ENCODE data around the gene ZNF672.
"Not testable (repeated sequence)": the region's sequence is repeated elsewhere in the genome, so short reads cannot be mapped to it uniquely, and the experiment has no call there.

ZNF672 gene

GRCh38 chr1:248837781-248838356, at the start of gene ZNF672:
Gene ZNF672 (plus strand): TSS chr1:248838224. CDS start chr1:248847275, 9,051 bp downstream.
- DNase-seq: peak; percentile 74 to 89 (median 80)

DNA sequence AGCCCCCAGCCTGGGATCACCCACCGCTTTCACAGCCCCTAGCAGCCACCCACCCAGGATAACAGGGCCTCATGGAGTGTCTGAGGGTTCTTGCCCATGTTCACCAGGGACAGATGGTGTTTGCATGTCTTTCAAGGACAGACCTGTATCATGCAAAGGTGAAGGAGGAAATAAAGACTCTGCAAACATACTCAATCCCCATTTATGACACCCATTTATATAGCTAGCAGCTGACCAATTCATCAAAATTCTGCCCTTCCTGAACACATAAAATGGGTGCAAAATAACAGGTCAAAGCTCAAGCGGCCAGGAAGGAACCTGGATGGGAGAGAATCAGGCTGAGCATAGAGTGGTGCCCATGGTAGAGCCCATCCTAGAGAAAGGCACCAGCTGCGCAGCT, 49.7 kb upstream of the ZNF672 start:
- no peak for DNase-seq

GRCh38 chr1:248789337-248789736, 48.7 kb upstream of the ZNF672 start:
- not testable (repeated sequence) for DNase-seq

DNA sequence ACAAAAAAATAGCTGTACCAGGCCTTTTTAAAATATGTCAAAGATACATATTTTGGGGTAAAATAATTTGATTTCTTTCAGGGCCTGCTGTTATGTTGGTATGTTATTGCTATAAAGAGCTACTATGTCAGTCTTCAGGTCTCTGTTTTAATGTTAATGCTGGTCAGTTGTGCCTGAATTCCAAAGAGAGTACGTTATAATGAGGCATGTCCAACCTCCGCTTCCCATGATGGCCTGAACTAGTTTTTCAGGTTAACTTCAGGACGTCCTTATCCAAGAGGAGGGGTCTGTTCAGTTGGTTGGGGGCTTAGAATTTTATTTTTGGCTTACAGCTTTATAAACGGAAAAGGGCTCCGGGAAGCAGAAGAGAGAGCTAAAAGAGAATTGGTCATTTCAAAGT, 47.6 kb upstream of the ZNF672 start:
- no peak for DNase-seq

DNA sequence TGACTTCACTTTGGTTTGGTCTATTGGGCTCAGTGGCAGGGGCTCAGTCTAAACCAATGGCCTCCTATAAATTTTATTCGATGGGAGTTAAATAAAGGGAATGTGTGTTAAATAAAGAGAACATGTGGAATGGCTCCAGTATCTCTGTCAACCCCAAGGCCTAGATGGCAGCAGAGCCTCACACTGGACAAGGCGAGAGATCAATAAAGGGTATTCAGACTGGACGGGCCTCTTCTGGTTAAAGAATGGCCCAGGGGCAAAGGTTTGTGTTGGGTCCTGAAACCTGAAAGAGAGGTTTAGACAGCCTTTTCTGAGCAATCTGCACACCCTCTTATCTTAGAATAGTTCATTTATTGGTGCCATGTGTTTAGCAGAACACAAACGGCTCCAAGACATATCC, 47.0 kb upstream of the ZNF672 start:
- DNase-seq: no peak

- DNase-seq: no peak
Observed at GRCh38 chr1:248792342-248792741, 45.7 kb upstream of the ZNF672 start.

DNA sequence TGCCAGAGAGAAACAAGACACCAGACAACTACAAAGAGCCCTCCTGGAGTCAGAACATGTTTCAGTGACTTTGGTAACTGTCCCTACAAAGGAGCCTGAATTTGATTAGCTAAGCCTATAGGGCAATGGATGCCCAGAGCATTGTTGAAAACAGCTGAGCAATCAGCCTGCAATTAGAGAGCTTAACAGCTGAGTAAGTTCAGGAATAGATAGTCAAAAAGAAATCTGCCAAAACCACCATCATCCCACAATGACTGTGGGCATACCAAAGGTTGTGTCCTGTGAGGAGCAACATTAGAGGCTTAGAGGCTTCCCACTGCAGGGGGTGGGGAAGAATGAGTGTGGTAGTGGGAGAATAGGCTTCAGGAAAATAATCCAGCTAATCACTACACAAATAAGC, 44.4 kb upstream of the ZNF672 start:
- no peak for DNase-seq

GRCh38 chr1:248794663-248795062, 43.4 kb upstream of the ZNF672 start:
- not testable (repeated sequence) for DNase-seq

- no peak for DNase-seq
Observed at GRCh38 chr1:248798791-248799190, 39.2 kb upstream of the ZNF672 start.

- DNase-seq: no peak
Observed at GRCh38 chr1:248800459-248800858, 37.6 kb upstream of the ZNF672 start.

DNA sequence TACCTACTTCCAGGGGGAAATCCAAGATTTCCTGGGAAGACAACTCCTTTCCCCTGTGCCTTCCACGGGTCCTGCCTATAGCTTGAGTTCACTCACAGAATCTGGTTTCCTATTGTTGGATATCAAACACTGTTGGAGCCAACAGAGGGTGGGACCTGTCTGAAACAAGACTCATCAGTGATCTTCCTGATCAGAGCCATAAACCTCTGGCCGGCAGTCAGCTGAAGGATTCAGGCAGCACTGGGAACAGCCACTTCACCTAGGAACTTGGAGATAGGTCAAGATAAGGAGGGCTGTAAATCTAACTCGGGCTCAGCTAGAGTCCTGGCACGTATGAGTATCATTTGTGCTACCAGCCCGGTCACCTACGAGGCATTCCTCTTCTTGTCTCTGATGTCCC, 35.6 kb upstream of the ZNF672 start:
- DNase-seq: no peak

DNA sequence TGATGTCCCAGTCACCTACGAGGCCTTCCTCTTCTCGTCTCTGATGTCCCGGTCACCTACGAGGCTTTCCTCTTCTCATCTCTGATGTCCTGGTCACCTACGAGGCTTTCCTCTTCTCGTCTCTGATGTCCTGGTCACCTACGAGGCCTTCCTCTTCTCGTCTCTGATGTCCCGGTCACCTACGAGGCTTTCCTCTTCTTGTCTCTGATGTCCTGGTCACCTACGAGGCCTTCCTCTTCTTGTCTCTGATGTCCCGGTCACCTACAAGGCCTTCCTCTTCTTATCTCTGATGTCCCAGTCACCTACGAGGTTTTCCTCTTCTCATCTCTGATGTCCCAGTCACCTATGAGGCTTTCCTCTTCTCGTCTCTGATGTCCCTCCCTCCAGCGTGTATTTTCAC, 34.5 kb upstream of the ZNF672 start:
- DNase-seq: not testable (repeated sequence)

GRCh38 chr1:248804771-248805681, 33.0 kb upstream of the ZNF672 start:
- no peak for DNase-seq

DNA sequence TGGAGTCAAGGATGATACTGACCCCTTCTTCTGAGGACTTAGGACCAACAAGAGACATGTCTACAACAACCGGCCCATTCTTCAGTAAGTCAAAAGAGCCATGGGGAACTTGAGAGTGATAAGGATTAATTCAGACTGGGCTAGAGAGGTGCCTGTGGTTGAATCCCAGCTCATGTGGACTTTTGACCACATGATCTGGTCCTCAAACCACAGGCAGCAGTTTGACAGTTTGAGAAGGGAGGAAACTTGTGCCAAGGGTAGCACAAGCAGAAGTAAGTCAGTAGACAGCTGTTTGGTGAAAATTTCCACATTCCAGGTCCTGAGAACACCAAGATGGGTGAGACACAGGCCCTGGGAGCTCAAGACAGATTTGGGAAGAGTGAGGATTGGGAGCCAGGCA, 32.1 kb upstream of the ZNF672 start:
- no peak for DNase-seq

- DNase-seq: peak; percentile 13 to 44 (median 16)
Observed at GRCh38 chr1:248807067-248807737, 30.8 kb upstream of the ZNF672 start.

- no peak for DNase-seq
Observed at GRCh38 chr1:248808876-248809275, 29.1 kb upstream of the ZNF672 start.

GRCh38 chr1:248810000-248810726, 27.9 kb upstream of the ZNF672 start:
- no peak for DNase-seq

DNA sequence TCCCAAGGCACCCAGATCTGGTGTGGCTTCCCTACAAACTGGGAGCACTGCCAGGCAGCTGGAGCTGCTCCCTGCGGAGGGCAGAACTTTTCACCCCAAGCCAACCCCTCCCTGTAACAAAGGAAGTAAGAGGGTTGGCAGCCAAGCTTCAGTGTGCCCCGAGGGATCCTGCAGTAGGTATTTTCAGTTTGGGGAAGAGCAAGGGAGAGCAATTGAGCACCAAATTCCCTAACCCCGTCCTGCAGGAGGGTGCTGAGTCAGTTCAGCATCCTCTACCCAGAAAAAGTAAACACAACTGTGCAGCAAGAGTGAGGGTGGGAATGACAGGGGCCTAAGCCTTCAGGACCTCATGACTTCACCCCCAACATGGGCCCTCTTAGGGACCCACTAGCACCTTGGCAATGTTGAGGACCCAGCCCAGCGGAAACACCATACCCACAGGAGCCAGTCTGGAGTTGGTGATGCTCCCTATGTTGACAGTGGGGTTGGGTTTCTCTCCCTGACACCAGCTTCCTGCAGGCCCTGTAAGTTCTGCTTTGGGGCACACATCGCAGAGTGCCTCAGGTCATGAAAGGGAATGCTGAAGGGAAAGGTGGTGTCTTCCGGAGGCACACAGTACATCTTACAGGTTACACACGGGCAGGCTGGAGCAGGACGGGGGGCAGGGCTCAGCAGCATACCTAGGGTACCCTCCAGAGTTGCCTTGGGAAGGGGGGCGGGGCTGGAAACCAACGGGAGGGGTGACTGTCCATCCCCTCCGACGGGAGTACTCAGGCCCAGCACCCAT, 27.1 kb upstream of the ZNF672 start:
- no peak for DNase-seq

DNA sequence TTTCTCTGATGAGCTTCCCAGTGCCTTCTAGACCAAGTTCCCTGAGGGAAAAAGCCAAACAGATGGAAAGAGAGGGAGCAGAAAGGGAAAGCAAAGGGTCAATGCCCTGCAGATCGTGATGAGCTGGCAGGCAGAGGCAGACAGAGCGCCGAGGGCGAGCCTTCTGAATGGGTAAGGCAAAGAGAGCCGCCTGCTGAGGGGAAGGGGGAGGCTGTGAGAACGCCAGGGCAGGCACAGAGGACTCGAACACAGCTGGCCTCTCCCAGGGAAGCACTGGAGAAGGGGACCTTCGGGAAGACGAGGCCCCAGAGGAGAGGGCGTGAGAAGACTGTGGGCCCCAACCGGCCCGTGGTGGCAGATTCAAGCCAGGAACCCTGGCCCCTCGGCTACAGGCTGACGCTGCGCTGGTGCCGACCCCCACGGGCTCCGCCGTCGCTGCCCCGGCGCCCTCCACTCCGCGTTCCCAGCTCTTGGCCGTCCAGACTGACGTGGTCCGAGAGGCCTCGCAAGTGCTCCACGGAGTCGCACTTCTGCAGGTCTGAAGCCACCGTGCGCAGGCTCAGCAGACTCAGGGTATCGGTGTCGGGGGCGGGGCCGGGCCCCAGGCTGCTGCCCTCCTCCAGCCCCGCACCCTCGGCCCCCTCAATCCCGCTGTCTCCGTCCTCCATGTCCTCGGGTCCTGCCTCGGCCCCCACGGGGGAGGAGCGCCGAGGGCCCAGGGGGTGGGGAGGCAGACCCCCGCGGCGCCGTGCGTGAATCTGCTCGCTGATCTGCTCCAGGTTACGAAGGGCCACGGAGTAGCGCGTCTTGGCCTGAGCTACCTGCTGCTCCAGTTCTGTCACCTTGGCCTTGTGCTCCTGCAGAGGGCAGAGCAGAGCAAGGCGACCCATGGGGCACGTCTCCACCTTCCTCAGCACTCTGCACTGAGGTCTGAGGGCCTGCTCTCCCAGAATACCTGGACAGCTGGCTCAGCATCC, 26.2 kb upstream of the ZNF672 start:
- no peak for DNase-seq

DNA sequence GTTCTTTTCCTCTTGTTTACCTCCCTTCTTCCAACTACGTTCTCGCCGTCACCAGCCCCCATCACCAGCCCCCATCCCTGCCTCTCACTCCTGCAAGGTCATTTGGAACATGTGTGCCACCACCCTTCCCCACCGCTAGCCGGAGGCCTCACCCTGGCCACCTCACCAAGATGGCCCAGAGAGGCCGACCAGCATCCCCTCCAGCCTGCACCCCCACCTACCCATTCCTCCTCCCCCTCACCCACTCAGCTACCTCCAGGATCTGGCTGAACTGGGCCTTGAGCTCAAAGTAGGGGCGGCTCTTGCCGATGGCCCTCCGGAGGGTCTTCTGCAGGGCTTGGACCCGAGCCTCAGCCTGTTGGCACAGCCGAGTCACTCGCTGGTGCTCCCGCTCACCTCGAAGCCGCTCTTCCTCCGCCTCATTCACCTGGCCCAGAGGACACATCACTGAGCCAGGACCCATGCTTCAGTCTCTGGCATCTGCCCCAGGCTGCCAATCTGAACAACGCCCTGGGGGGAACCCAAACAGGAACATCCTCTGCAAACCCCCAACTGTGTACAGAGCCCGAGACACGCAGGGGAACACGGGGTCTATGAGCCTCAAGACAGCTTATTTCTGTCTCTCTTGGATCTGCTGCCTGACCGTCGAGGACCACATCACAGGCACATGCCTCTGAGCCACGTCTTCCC, 25.1 kb upstream of the ZNF672 start:
- DNase-seq: no peak

Measured in activated naive CD4-positive, alpha-beta T cell (primary cell).